KMS-11 (cell line): ENCODE data around the gene PDE3A.

ENCODE experiments used
- H2AFZ ChIP-seq: fragments of 200-600 bp; sonication (generic); 2 replicates; pipeline ENCODE4 v1.6.1; 2016; ENCODE audit warnings: antibody characterized with exemption, mixed run types, low read depth
- H3K27ac ChIP-seq: fragments of 200-600 bp; sonication (generic); 2 replicates; pipeline ENCODE4 v1.6.1; 2016; ENCODE audit warnings: mild to moderate bottlenecking, mixed run types
- H3K27me3 ChIP-seq: fragments of 200-600 bp; sonication (generic); 2 replicates; pipeline ENCODE4 v1.6.1; 2017; ENCODE audit warnings: mild to moderate bottlenecking, low read depth, mixed run types, moderate library complexity; ENCODE audit not compliant: insufficient read depth
- H3K36me3 ChIP-seq: fragments of 200-600 bp; sonication (generic); 2 replicates; pipeline ENCODE4 v1.6.1; 2017; ENCODE audit warnings: mild to moderate bottlenecking, mixed run types; ENCODE audit not compliant: insufficient read depth
- H3K4me1 ChIP-seq: fragments of 200-600 bp; sonication (generic); 2 replicates; pipeline ENCODE4 v1.6.1; 2016; ENCODE audit warnings: mild to moderate bottlenecking, low read depth, mixed run types; ENCODE audit not compliant: poor library complexity, severe bottlenecking
- H3K4me2 ChIP-seq: fragments of 200-600 bp; sonication (generic); 2 replicates; pipeline ENCODE4 v1.7.0; 2016; ENCODE audit warnings: mild to moderate bottlenecking, mixed run types
- H3K4me3 ChIP-seq: fragments of 200-600 bp; sonication (generic); IDR thresholded peaks from 2 replicates; pipeline ENCODE4 v1.6.1; 2017; ENCODE audit warnings: low read depth, low read length, mixed read lengths; ENCODE audit not compliant: insufficient read depth
- H3K79me2 ChIP-seq: fragments of 200-600 bp; sonication (generic); 2 replicates; pipeline ENCODE4 v1.6.1; 2016; ENCODE audit warnings: low read depth, mixed run types; ENCODE audit not compliant: insufficient read depth
- H3K9ac ChIP-seq: fragments of 200-600 bp; sonication (generic); 2 replicates; pipeline ENCODE4 v1.6.1; 2016; ENCODE audit warnings: mild to moderate bottlenecking, mixed run types
- H4K20me1 ChIP-seq: fragments of 200-600 bp; sonication (generic); 2 replicates; pipeline ENCODE4 v1.6.1; 2016; ENCODE audit warnings: mild to moderate bottlenecking, mixed run types; ENCODE audit not compliant: insufficient read depth
- TF ChIP-seq, protein P1 (sequence below): fragments of 200-600 bp; sonication (generic); conservative IDR thresholded peaks from 2 replicates; pipeline ENCODE4 v1.6.1; 2017; ENCODE audit warnings: low read depth, mild to moderate bottlenecking, antibody characterized with exemption, low read length, moderate library complexity, mixed read lengths

Gene PDE3A

DNA sequence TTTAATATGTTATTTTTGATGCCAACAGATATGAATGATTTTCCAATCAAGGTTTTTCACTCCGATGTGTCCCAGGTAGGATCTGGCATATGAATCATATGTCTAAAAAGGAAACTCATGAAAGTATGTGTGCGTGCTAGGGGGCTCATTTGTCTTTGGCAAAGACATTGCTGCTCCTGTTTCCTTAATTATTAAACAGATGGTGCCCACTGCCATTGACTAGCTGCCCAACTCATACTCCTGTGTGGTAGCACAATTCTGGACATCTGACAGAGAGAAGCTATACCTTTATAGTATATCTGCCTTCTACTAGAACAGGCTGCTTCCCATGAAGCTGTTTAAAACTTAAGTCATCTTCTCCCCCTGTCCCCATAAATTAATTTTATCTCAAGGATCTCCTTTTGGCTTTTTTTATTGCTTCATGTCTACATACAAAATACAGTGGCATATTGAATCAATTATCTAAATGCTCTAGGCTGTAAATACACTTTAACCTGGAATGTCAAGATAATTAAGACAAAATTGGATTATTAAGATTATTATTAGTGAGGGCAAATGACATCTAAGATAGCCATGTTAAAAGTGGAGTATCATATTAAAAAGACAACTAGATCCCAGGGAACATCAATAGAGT, 1.4 kb upstream of the PDE3A start:
- H2AFZ ChIP-seq: no peak overlapping the region
- no peaks in the 10 kb centered on the region for H4K20me1 ChIP-seq
- H3K27me3 ChIP-seq: no peaks in the 10 kb centered on the region
- no peak overlapping the region for H3K4me2 ChIP-seq
- no peaks in the 10 kb centered on the region for H3K36me3 ChIP-seq
- H3K4me1 ChIP-seq: no peaks in the 10 kb centered on the region
- TF ChIP-seq, protein P1, sequence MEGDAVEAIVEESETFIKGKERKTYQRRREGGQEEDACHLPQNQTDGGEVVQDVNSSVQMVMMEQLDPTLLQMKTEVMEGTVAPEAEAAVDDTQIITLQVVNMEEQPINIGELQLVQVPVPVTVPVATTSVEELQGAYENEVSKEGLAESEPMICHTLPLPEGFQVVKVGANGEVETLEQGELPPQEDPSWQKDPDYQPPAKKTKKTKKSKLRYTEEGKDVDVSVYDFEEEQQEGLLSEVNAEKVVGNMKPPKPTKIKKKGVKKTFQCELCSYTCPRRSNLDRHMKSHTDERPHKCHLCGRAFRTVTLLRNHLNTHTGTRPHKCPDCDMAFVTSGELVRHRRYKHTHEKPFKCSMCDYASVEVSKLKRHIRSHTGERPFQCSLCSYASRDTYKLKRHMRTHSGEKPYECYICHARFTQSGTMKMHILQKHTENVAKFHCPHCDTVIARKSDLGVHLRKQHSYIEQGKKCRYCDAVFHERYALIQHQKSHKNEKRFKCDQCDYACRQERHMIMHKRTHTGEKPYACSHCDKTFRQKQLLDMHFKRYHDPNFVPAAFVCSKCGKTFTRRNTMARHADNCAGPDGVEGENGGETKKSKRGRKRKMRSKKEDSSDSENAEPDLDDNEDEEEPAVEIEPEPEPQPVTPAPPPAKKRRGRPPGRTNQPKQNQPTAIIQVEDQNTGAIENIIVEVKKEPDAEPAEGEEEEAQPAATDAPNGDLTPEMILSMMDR: no peak
- H3K27ac ChIP-seq: no peak overlapping the region
- H3K9ac ChIP-seq: no peak overlapping the region
- no peak overlapping the region for H3K4me3 ChIP-seq
- H3K79me2 ChIP-seq: no peaks in the 10 kb centered on the region

DNA sequence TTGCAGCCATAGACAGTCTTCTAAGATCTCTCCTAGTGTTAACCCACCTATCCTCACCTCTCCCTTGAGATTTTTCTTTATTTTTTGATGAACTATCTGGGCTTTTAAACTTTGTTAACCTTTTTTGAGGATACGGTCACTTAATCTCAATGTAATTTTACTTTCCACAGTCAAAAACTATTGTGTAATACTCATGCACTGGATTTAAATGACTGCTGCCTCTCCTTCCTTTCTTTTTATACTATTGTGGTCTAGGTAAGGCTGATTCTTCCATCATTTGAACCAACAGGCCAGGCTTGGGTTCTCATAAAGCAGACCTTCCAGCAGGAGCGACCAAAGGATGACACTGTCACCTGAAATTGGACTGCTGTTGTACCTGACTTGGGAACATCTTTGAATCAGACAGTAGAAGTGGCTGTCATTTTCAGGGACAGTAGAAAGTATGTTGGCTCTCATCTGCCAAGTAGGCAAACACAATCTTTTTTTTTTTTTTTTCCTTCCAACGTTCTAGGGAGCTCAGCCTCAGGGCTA, 689 bp upstream of the PDE3A start:
- Histone ChIP-seq H3K4me2 (no peak overlapping the region), H3K4me3 (no peak overlapping the region), H4K20me1 (no peaks in the 10 kb centered on the region), H3K27ac (no peak overlapping the region), H3K36me3 (no peaks in the 10 kb centered on the region), H3K9ac (no peak overlapping the region), H3K27me3 (no peaks in the 10 kb centered on the region), H2AFZ (no peak overlapping the region), H3K4me1 (no peaks in the 10 kb centered on the region), H3K79me2 (no peaks in the 10 kb centered on the region)
- TF ChIP-seq, protein P1: no peak

DNA sequence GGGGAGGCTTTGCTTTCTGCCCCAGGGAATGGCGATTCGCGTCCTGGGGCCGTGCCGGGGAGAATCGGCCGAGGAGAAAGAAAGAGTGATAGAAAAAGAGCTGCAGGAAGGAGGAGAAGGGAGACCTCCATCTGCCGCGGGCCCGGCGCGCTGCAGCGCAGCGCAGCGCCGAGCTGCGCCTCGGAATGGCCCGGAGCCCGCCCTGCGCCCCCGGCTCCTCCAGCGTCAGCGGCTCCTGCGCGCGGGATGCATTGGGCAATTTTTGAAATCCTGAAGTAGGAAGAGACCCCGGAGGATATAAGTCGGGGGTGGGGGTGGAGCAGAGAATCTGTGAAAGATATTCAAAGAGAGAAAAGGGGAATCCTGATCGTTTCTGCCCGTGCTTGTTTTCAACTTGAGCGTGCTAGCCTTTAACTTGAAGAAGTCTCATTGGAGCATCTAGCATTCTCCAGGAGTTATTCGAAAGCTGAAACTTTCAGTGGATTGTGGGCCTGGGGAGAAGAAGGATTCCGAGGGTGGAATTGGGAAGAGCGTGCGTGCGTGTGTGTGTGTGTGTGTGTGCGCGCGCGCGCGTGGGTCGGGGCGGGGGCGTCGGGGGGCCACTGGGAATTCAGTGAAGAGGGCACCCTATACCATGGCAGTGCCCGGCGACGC, 441 bp downstream of the PDE3A start:
- Histone ChIP-seq H3K9ac (no peak overlapping the region), H3K4me3 (no peak overlapping the region), H3K4me1 (no peaks in the 10 kb centered on the region), H3K27me3 (no peaks in the 10 kb centered on the region), H3K27ac (no peak overlapping the region), H2AFZ (no peak overlapping the region), H3K4me2 (no peak overlapping the region), H3K36me3 (no peaks in the 10 kb centered on the region), H3K79me2 (no peaks in the 10 kb centered on the region), H4K20me1 (no peaks in the 10 kb centered on the region)
- TF ChIP-seq, protein P1: no peak

DNA sequence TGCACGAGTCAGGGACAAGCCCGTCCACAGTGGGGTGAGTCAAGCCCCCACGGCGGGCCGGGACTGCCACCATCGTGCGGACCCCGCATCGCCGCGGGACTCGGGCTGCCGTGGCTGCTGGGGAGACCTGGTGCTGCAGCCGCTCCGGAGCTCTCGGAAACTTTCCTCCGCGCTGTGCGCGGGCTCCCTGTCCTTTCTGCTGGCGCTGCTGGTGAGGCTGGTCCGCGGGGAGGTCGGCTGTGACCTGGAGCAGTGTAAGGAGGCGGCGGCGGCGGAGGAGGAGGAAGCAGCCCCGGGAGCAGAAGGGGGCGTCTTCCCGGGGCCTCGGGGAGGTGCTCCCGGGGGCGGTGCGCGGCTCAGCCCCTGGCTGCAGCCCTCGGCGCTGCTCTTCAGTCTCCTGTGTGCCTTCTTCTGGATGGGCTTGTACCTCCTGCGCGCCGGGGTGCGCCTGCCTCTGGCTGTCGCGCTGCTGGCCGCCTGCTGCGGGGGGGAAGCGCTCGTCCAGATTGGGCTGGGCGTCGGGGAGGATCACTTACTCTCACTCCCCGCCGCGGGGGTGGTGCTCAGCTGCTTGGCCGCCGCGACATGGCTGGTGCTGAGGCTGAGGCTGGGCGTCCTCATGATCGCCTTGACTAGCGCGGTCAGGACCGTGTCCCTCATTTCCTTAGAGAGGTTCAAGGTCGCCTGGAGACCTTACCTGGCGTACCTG, 1.1 kb downstream of the PDE3A start:
- TF ChIP-seq, protein P1: no peak
- Histone ChIP-seq H2AFZ (no peak overlapping the region), H3K4me3 (no peak overlapping the region), H3K4me1 (no peaks in the 10 kb centered on the region), H3K36me3 (no peaks in the 10 kb centered on the region), H3K27me3 (no peaks in the 10 kb centered on the region), H3K79me2 (no peaks in the 10 kb centered on the region), H4K20me1 (no peaks in the 10 kb centered on the region), H3K4me2 (no peak overlapping the region), H3K9ac (no peak overlapping the region), H3K27ac (no peak overlapping the region)
